ENCODE measurements around the gene SDHA. TPM values are rescaled to one million over a fixed set of nuclear protein-coding genes. Genes with fewer than 3 reads are reported as not detected.
"Not testable (repeated sequence)": the region's sequence is repeated elsewhere in the genome, so short reads cannot be mapped to it uniquely, and the experiment has no call there.

SDHA gene
- total and polyA plus RNA-seq, 2 donors from 2014 or later = 135 to 256 TPM

- Histone ChIP-seq H3K9me3 (ENCODE audit: control insufficient read depth in 2 of 3, insufficient read depth in 1 of 3, low read length in 3 of 3) (no peaks in the 10 kb centered on the region), H3K4me1 (ENCODE audit: control insufficient read depth in 2 of 3, insufficient read depth in 2 of 3, low read depth in 1 of 3, low read length in 3 of 3) (peaks cover 0 to 9% (median 0%) of the 10 kb centered on the region in 3 donors), H3K27ac (ENCODE audit: low read depth in 2 of 2, low read length in 2 of 2) (peak overlapping the region; percentile 80 to 82), H3K9ac (ENCODE audit: low read length in 3 of 3) (peak overlapping the region; percentile 57 to 89 (median 68)), H3K27me3 (ENCODE audit: control insufficient read depth, insufficient read depth, low read length) (no peaks in the 10 kb centered on the region), H3K36me3 (ENCODE audit: control insufficient read depth in 2 of 3, insufficient read depth in 3 of 3, low read length in 3 of 3) (peaks cover 0 to 5% (median under 1%) of the 10 kb centered on the region in 3 donors), H3K4me3 (ENCODE audit: low read length in 3 of 3) (peak overlapping the region; percentile 72 to 88 (median 74))
- intact Hi-C loops (cut with DNase I) = no loop called here
- no peak for FAIRE-seq
- peak; percentile 27 to 86 (median 52) for DNase-seq
- TF ChIP-seq CTCF (IDR thresholded peaks at IDR 0.05; ENCODE audit: borderline replicate concordance, extremely low read depth, insufficient read depth) = no peak
Measured at GRCh38 chr5:218457-219291, 554 bp downstream of the SDHA start.

- Histone ChIP-seq H3K36me3 (ENCODE audit: control insufficient read depth in 2 of 3, insufficient read depth in 3 of 3, low read length in 3 of 3) (peaks cover 0 to 9% (median 2%) of the 10 kb centered on the region in 3 donors), H3K4me1 (ENCODE audit: control insufficient read depth in 2 of 3, insufficient read depth in 2 of 3, low read depth in 1 of 3, low read length in 3 of 3) (peaks cover 0 to 9% (median 0%) of the 10 kb centered on the region in 3 donors), H3K27ac (ENCODE audit: low read depth in 2 of 2, low read length in 2 of 2) (peak overlapping the region in 1 of 2 donors; percentile 34), H3K9ac (ENCODE audit: low read length in 3 of 3) (peak overlapping the region in 2 of 3 donors; percentile 57 to 89), H3K9me3 (ENCODE audit: control insufficient read depth in 2 of 3, insufficient read depth in 1 of 3, low read length in 3 of 3) (no peaks in the 10 kb centered on the region), H3K4me3 (ENCODE audit: low read length in 3 of 3) (peak overlapping the region; percentile 72 to 88 (median 74)), H3K27me3 (ENCODE audit: control insufficient read depth, insufficient read depth, low read length) (no peaks in the 10 kb centered on the region)
- FAIRE-seq (no peak), DNase-seq (peak in 1 of 5 donors; percentile 23)
- intact Hi-C loops (cut with DNase I) = no loop called here
- TF ChIP-seq CTCF (IDR thresholded peaks at IDR 0.05; ENCODE audit: borderline replicate concordance, extremely low read depth, insufficient read depth) = no peak
Measured at GRCh38 chr5:219460-219863, 1.3 kb downstream of the SDHA start.

GRCh38 chr5:219991-220390 lies 1.9 kb downstream of the SDHA start:
- intact Hi-C loops (cut with DNase I) = no loop called here
- H3K27ac ChIP-seq (ENCODE audit: low read depth in 2 of 2, low read length in 2 of 2) = peak overlapping the region in 1 of 2 donors; percentile 34

DNA sequence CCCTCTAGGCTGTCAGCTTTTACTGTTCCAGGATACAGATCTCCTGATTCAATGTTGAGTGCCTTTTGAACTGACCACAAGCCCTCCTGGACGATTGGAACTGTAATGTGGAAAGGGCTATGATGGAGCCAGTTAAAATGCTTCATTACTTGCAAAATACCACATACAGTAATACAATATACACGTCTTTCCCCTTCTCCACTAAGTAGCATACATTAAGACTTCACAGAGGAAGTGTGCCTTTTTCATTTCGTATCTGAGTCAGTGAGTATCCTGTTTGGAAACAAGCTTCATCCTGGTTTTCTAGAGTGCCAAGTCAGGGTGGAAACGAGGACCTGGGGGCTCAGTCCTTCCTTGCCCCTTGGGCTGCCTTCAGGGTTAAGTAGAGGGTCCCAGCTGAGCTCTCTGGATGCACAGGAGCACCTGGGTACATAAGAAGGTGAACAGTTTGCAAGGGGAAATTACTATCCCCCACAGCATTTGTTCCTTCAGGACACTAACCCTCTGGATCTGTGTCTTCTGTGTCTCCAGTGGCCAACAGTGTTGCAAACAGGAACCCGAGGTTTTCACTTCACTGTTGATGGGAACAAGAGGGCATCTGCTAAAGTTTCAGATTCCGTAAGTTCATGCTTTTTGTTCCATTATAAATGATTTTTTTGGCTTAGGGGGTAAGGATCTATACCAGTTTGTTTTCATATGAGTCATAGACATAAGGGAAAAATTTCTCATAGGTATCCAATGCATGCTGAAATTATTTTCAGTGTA lies 5.0 kb downstream of the SDHA start:
- H3K27ac ChIP-seq (ENCODE audit: low read depth in 2 of 2, low read length in 2 of 2); H3K9ac ChIP-seq (ENCODE audit: low read length in 3 of 3); FAIRE-seq; H3K4me3 ChIP-seq (ENCODE audit: low read length in 3 of 3); DNase-seq; intact Hi-C loops (cut with DNase I); H3K9me3 ChIP-seq (ENCODE audit: control insufficient read depth in 2 of 3, insufficient read depth in 1 of 3, low read length in 3 of 3); H3K4me1 ChIP-seq (ENCODE audit: control insufficient read depth in 2 of 3, insufficient read depth in 2 of 3, low read depth in 1 of 3, low read length in 3 of 3); H3K27me3 ChIP-seq (ENCODE audit: control insufficient read depth, insufficient read depth, low read length): not testable (repeated sequence)
- H3K36me3 ChIP-seq (ENCODE audit: control insufficient read depth in 2 of 3, insufficient read depth in 3 of 3, low read length in 3 of 3) = peaks cover 5 to 33% (median 20%) of the 10 kb centered on the region in 3 donors

More at GRCh38 chr5:219991-220390, 1.9 kb downstream of the SDHA start:
- Histone ChIP-seq H3K4me1 (ENCODE audit: control insufficient read depth in 2 of 3, insufficient read depth in 2 of 3, low read depth in 1 of 3, low read length in 3 of 3) (peaks cover 0 to 9% (median 0%) of the 10 kb centered on the region in 3 donors), H3K9ac (ENCODE audit: low read length in 3 of 3) (peak overlapping the region in 2 of 3 donors; percentile 46 to 89), H3K9me3 (ENCODE audit: control insufficient read depth in 2 of 3, insufficient read depth in 1 of 3, low read length in 3 of 3) (no peaks in the 10 kb centered on the region), H3K4me3 (ENCODE audit: low read length in 3 of 3) (peak overlapping the region in 2 of 3 donors; percentile 72 to 88), H3K36me3 (ENCODE audit: control insufficient read depth in 2 of 3, insufficient read depth in 3 of 3, low read length in 3 of 3) (peaks cover 0 to 14% (median 4%) of the 10 kb centered on the region in 3 donors), H3K27me3 (ENCODE audit: control insufficient read depth, insufficient read depth, low read length) (no peaks in the 10 kb centered on the region)
- DNase-seq (no peak), FAIRE-seq (no peak)
- TF ChIP-seq CTCF (IDR thresholded peaks at IDR 0.05; ENCODE audit: borderline replicate concordance, extremely low read depth, insufficient read depth) = no peak
